ENCODE measurements around the gene PSMB1. TPM values are rescaled to one million over a fixed set of nuclear protein-coding genes. Genes with fewer than 3 reads are reported as not detected.

PSMB1 gene
- total RNA-seq, 1 experiment from 2014 or later = 215 TPM

DNA sequence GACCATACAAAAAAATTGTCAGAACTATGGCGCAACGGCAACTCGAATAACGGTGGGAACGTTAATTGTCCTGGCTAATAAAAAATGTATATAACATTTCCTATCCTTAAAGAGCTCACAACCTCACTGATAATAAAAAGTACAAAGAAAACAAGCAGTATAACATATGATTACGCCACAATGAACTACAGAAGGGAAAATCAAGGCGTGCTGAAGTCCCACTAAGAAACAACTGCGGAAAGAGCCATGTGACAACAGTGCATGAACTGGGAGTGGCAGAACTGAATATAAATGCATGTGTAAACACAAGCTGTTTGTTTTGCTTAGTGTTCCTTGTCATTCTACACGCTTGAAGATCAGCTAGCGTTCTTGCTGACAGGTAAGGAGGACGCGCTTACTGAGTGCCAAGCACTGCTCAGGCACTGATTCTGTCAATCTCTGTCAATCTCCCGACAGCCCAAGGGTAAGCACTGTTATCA lies 466 bp upstream of the PSMB1 start:
- Mint-ChIP-seq H3K9me3 (no peaks in the 10 kb centered on the region), H3K27me3 (ENCODE audit: low read depth) (no peaks in the 10 kb centered on the region), H3K36me3 (peaks cover 24% of the 10 kb centered on the region), H3K4me1 (peaks cover 13% of the 10 kb centered on the region), H3K4me3 (no peak overlapping the region), H3K27ac (no peak overlapping the region)
- ATAC-seq = peak; percentile 46
- ChIA-PET POLR2A (interaction anchor here (0.9 kb wide), 1 partner anchor 31 kb away, joined by 3 read pairs; the partner anchor contains the start of gene PDCD2), CTCF (interaction anchor here (1.0 kb wide), 1 partner anchor 24 kb away, joined by 5 read pairs; no protein-coding TSS in a partner anchor)
- DNase-seq (ENCODE audit: low spot score) = peak; percentile 13
- TF ChIP-seq, protein P1, sequence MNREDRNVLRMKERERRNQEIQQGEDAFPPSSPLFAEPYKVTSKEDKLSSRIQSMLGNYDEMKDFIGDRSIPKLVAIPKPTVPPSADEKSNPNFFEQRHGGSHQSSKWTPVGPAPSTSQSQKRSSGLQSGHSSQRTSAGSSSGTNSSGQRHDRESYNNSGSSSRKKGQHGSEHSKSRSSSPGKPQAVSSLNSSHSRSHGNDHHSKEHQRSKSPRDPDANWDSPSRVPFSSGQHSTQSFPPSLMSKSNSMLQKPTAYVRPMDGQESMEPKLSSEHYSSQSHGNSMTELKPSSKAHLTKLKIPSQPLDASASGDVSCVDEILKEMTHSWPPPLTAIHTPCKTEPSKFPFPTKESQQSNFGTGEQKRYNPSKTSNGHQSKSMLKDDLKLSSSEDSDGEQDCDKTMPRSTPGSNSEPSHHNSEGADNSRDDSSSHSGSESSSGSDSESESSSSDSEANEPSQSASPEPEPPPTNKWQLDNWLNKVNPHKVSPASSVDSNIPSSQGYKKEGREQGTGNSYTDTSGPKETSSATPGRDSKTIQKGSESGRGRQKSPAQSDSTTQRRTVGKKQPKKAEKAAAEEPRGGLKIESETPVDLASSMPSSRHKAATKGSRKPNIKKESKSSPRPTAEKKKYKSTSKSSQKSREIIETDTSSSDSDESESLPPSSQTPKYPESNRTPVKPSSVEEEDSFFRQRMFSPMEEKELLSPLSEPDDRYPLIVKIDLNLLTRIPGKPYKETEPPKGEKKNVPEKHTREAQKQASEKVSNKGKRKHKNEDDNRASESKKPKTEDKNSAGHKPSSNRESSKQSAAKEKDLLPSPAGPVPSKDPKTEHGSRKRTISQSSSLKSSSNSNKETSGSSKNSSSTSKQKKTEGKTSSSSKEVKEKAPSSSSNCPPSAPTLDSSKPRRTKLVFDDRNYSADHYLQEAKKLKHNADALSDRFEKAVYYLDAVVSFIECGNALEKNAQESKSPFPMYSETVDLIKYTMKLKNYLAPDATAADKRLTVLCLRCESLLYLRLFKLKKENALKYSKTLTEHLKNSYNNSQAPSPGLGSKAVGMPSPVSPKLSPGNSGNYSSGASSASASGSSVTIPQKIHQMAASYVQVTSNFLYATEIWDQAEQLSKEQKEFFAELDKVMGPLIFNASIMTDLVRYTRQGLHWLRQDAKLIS (CRISPR knock-in tag; IDR thresholded peaks at IDR 0.05; ENCODE audit: borderline replicate concordance) = no peak
- TF ChIP-seq OVOL2 (CRISPR knock-in tag; IDR thresholded peaks at IDR 0.05; ENCODE audit: borderline replicate concordance) (no peak), SOX15 (CRISPR knock-in tag; IDR thresholded peaks at IDR 0.05) (no peak), HMGXB4 (CRISPR knock-in tag; IDR thresholded peaks at IDR 0.05) (no peak), KAT7 (CRISPR knock-in tag; IDR thresholded peaks at IDR 0.05; ENCODE audit: borderline replicate concordance) (no peak)

- peaks cover 5% of the 10 kb centered on the region for H3K4me1 Mint-ChIP-seq
- ATAC-seq = no peak
- H3K27me3 Mint-ChIP-seq (ENCODE audit: low read depth) = no peaks in the 10 kb centered on the region
- H3K36me3 Mint-ChIP-seq = peaks cover 81% of the 10 kb centered on the region
- POLR2A ChIA-PET = no interaction called here
- H3K27ac Mint-ChIP-seq = no peak overlapping the region
- no peaks in the 10 kb centered on the region for H3K9me3 Mint-ChIP-seq
- H3K4me3 Mint-ChIP-seq = no peak overlapping the region
- DNase-seq (ENCODE audit: low spot score) = no peak
- CTCF ChIA-PET = no interaction called here
- TF ChIP-seq, protein P2, sequence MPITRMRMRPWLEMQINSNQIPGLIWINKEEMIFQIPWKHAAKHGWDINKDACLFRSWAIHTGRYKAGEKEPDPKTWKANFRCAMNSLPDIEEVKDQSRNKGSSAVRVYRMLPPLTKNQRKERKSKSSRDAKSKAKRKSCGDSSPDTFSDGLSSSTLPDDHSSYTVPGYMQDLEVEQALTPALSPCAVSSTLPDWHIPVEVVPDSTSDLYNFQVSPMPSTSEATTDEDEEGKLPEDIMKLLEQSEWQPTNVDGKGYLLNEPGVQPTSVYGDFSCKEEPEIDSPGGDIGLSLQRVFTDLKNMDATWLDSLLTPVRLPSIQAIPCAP (CRISPR knock-in tag; IDR thresholded peaks at IDR 0.05) = no peak
- TF ChIP-seq, protein P3, sequence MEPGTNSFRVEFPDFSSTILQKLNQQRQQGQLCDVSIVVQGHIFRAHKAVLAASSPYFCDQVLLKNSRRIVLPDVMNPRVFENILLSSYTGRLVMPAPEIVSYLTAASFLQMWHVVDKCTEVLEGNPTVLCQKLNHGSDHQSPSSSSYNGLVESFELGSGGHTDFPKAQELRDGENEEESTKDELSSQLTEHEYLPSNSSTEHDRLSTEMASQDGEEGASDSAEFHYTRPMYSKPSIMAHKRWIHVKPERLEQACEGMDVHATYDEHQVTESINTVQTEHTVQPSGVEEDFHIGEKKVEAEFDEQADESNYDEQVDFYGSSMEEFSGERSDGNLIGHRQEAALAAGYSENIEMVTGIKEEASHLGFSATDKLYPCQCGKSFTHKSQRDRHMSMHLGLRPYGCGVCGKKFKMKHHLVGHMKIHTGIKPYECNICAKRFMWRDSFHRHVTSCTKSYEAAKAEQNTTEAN (CRISPR knock-in tag; IDR thresholded peaks at IDR 0.05) = no peak
- TF ChIP-seq NFATC4 (CRISPR knock-in tag; IDR thresholded peaks at IDR 0.05) (no peak), PRRX2 (CRISPR knock-in tag; IDR thresholded peaks at IDR 0.05) (no peak), FOXJ3 (CRISPR knock-in tag; IDR thresholded peaks at IDR 0.05; ENCODE audit: borderline replicate concordance) (no peak), NR1H2 (CRISPR knock-in tag; IDR thresholded peaks at IDR 0.05) (no peak), FOXK1 (CRISPR knock-in tag; IDR thresholded peaks at IDR 0.05) (no peak), ZNF263 (CRISPR knock-in tag; IDR thresholded peaks at IDR 0.05; ENCODE audit: low read depth) (no peak), ESRRA (CRISPR knock-in tag; IDR thresholded peaks at IDR 0.05; ENCODE audit: borderline replicate concordance) (no peak), SOX15 (CRISPR knock-in tag; IDR thresholded peaks at IDR 0.05) (no peak), USF2 (CRISPR knock-in tag; IDR thresholded peaks at IDR 0.05) (no peak)
- TF ChIP-seq, protein P4, sequence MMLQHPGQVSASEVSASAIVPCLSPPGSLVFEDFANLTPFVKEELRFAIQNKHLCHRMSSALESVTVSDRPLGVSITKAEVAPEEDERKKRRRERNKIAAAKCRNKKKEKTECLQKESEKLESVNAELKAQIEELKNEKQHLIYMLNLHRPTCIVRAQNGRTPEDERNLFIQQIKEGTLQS (CRISPR knock-in tag; conservative IDR thresholded peaks at IDR 0.05) = no peak
- TF ChIP-seq, protein P5, sequence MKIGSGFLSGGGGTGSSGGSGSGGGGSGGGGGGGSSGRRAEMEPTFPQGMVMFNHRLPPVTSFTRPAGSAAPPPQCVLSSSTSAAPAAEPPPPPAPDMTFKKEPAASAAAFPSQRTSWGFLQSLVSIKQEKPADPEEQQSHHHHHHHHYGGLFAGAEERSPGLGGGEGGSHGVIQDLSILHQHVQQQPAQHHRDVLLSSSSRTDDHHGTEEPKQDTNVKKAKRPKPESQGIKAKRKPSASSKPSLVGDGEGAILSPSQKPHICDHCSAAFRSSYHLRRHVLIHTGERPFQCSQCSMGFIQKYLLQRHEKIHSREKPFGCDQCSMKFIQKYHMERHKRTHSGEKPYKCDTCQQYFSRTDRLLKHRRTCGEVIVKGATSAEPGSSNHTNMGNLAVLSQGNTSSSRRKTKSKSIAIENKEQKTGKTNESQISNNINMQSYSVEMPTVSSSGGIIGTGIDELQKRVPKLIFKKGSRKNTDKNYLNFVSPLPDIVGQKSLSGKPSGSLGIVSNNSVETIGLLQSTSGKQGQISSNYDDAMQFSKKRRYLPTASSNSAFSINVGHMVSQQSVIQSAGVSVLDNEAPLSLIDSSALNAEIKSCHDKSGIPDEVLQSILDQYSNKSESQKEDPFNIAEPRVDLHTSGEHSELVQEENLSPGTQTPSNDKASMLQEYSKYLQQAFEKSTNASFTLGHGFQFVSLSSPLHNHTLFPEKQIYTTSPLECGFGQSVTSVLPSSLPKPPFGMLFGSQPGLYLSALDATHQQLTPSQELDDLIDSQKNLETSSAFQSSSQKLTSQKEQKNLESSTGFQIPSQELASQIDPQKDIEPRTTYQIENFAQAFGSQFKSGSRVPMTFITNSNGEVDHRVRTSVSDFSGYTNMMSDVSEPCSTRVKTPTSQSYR (CRISPR knock-in tag; IDR thresholded peaks at IDR 0.05) = no peak
- TF ChIP-seq, protein P6, sequence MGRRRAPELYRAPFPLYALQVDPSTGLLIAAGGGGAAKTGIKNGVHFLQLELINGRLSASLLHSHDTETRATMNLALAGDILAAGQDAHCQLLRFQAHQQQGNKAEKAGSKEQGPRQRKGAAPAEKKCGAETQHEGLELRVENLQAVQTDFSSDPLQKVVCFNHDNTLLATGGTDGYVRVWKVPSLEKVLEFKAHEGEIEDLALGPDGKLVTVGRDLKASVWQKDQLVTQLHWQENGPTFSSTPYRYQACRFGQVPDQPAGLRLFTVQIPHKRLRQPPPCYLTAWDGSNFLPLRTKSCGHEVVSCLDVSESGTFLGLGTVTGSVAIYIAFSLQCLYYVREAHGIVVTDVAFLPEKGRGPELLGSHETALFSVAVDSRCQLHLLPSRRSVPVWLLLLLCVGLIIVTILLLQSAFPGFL (CRISPR knock-in tag; IDR thresholded peaks at IDR 0.05; ENCODE audit: borderline replicate concordance) = no peak
- TF ChIP-seq, protein P7, sequence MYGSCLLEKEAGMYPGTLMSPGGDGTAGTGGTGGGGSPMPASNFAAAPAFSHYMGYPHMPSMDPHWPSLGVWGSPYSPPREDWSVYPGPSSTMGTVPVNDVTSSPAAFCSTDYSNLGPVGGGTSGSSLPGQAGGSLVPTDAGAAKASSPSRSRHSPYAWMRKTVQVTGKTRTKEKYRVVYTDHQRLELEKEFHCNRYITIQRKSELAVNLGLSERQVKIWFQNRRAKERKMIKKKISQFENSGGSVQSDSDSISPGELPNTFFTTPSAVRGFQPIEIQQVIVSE (CRISPR knock-in tag; IDR thresholded peaks at IDR 0.05; ENCODE audit: borderline replicate concordance) = no peak
Measured at GRCh38 chr6:170545405-170545804, 7.7 kb downstream of the PSMB1 start.
